Suppressor macrophage treated with lipopolysaccharide for 4 hours (primary cell): ENCODE results near the gene KIF3B.
"Not testable (repeated sequence)": the region's sequence is repeated elsewhere in the genome, so short reads cannot be mapped to it uniquely, and the experiment has no call there.

Source experiments
- DNase-seq: peaks from one replicate; pipeline ENCODE4 v3.0.0-alpha.2; 2020

KIF3B gene

DNA sequence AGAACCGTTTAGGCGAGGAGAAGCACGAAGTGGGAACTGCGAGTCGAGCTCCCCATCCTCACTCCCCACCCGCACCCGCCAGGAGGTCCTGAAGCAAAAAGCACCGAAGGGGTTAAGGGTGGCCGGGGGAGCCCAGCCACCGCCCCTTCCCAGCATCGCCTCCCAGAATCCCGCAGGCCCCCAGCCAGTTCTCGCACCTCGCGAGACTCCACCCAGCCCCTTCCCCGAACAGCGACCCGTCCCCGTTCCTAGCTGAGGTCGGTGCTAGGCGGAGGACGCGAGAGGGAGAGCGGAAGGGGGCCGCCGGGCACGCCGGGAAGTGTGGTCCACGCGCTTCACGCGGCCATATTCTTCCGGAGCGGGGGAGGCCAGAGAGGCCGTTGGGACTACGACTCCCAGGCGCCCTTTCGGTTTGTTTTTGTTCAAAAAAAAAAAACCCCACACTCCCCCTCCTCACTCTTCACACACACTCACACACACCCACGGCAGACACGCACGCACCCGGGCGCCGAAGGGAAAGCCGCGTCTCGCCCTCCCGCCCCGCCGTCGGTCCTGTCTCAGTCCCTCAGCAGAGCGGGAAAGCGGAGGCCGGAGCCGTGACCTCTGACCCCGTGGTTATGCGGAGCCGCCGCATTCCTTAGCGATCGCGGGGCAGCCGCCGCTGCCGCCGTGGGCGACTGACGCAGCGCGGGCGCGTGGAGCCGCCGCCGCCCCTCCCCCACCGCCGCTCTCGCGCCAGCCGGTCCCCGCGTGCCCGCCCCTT lies 80.6 kb downstream of the KIF3B start, which contains the start of gene ASXL1:
ASXL1 (plus strand) TSS at position 463 of the 763 bp plus-strand sequence. CDS start 445 bp downstream, outside the sequence.
- DNase-seq: peak; percentile 96

DNA sequence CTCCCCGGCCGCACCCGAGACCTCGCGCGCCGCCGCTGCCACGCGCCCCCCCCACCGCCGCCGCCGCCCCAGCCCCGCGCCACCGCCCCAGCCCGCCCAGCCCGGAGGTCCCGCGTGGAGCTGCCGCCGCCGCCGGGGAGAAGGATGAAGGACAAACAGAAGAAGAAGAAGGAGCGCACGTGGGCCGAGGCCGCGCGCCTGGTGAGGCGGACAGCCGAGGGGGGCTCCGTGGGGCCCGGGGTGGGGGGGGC lies 81.1 kb downstream of the KIF3B start:
- DNase-seq: no peak

DNA sequence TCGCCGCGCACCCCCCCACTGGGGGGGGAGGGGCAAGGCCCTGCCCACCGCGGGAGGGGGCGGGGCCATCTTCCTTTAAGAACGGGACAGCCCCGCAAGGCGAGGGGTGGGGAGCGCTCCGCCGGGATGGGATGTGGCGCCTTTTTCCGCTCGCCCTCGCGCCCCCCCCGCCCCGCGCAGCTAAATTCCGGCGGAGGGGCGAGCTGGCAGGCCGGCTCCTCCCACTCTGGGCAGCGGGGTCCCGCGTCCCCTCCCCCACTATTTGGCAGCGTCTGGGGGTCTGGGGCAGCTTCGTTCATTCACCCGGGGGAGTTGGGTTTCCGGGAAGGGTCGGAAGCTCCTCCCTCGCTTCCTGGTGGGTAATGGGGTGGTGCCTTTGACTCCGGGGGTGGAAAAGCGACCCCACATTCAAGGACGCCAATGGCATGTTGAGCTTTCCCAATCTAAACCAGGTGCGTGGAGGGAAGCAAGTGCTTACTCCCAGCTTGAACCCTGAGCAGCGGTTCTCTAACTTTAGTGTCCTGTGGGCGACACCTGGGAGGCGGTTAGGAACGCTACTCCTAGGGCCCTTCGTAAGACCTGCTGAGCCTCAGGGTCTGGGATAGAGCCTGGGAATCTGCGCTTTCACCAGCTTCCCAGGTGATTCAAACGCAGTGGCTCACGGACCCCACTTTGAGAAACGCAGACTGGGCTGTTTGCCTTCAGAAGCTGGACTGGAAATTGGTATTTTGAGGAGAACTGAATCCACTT lies 81.6 kb downstream of the KIF3B start:
- DNase-seq: peak; percentile 62

DNA sequence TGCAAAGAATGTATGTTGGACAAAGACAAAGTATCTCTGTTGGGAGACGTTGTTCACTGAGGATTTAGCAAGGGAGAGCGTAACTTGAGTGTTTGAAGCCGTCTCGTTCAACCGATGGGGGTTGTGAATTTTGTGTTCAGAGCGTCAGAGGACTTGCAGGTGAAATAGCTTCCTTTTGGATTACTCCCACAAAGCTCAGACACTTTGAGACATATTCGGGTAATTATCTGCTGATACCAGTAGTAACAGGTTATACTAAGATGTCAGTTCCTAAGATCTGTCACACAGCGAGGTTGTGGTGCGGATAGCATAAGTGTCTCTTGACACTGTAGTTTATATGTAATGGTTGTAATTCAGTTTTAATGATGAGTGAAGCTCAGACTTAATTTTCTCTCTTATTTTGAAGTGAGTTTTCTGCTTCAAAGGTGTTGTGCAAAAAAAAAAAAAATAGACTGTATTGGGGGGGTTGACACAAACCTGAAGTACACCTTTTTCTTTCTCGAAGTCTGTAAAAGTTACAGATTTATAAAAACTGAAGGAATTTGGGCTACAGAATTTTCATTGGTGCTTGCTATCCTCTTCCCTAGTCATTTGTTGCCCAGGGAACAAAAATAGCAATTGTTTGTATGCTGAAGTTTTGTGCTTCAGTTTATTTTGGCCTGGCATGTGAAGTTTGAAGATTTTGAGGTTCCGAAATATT lies 82.3 kb downstream of the KIF3B start:
- DNase-seq: no peak

DNA sequence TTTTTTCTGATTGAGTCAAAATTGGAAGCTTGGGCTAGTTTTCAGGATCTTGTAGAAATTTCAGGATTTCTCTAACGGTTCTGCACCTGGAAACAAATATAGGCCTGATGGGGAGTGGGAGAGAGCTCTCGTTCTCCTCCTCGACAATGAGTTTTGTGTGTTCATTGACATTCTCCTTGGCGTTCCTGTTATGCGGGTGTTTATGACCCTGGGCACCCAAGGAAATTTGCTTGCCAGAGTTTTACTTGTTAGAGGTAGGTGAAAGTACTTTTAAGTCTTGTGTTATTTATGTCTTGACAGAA lies 82.8 kb downstream of the KIF3B start:
- no peak for DNase-seq

DNA sequence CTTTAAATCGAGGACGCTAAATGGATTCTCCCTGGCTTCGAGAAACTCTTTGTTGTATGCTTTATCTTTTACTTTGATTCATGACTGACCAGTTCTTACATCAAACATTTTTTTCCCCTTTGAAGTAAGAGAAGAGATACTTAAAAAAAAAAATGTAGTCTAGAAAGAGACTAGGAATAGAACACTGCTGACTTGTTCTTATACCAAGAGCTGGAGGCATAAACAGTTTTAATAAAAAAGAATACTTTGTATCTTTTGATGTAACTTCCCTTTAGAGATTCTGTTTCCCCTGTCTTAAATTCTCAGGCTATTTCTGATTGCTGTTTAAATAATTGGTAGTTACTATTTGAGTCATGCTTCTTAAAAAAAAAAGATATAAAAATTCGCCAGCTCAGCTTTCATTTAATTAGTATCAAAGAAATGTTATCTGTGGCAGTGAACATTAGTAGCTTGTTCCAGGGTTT lies 85.5 kb downstream of the KIF3B start:
- DNase-seq: no peak

DNA sequence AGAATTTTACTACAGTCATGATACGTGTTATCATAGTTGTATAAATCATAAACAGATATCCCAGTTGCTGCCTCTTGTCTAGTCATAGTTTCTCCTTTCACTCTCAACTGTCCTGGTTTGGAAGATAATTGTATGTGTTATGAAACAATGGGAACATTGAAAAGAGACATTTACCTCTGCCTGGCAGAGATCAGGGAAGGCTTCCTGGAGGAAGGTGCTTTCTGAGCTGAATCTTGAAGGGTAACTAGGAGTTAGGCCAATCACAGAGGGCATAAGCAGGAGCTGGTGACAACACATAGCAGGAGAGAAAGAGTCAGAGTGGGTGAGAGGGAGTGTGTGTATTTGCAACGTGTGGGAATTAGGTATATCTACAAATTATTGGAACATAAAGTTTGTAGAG lies 86.0 kb downstream of the KIF3B start:
- DNase-seq: no peak

DNA sequence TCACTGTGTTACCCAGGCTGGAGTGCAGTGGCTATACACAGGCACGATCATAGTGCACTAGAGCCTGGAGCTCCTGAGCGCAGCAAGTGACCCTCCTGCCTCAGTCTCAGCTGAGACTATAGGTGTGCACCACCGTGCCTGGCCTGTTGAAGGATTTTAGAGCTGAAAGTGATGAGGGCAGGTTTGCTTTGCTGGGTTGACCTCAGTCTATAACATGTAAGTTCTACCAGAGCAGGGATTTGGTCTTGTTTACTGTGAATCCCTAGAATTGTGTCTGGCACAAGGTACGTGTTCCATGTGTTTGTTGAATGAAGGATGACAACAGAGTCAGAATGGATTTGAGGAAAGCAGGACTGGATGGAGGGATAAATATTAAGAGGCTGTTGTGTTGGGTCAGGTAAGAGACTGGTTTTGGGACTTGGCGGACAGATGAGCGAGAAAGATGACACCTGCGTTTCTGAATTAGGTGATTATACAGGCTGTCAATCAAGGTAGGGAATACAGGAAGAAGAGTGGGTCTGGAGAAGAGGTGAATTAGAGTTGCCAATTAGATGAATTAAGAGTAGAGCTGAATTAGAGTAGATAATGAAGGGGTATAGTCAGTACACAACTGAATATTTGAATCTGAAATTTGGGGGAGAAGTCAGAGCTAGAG lies 87.2 kb downstream of the KIF3B start:
- DNase-seq: no peak

DNA sequence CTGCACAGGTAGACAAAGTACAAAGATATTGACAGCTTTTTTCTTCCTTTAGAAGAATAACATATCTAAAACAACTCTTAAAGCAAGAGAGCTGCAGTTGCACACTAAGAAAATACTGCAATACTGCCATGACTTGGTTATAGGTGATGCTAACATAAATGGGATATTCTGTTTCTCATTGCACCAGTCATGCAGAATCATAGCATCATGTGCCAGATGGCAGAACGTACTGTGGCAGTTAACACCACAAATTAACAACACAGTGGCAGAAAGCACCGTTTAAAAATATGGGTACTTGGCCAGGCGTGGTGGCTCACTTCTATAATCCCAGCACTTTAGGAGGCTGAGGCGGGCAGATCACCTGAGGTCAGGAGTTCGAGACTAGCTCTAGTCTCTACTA lies 88.1 kb downstream of the KIF3B start:
- no peak for DNase-seq

DNA sequence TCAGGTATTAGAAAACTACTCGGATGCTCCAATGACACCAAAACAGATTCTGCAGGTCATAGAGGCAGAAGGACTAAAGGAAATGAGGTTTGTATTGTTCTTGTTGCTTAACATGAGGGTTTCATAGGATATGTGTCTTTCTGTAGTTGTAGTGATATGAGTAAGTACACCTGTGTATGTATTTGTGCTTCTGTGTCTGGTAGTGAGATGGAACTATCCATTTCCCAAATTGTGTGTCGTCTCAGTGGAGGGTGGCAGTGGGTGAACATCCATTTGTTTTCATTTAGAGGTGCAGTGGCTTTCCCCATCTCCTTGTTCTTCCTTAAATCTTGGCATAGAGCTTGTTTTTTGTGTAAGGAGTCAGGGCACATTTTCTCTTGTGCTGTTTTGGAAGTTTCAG lies 88.9 kb downstream of the KIF3B start:
- no peak for DNase-seq

DNA sequence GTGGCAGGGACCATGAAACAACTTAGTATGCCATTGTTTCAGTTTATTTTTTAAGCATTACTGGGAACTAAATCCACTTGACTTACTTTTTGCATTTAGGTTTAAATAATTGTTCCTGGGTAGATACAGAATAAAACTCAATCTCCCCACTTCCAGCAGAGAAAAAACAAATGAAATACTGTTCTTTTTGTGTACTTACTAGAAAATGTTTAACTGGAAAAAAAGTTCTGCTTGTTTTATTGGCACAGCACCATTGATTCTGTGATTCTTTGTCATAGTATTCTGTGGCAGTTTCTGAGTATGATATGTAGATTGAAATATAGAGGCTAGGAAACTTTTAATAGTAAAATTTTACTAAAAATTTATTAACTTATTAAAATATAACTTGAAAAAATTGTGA lies 90.9 kb downstream of the KIF3B start:
- no peak for DNase-seq

DNA sequence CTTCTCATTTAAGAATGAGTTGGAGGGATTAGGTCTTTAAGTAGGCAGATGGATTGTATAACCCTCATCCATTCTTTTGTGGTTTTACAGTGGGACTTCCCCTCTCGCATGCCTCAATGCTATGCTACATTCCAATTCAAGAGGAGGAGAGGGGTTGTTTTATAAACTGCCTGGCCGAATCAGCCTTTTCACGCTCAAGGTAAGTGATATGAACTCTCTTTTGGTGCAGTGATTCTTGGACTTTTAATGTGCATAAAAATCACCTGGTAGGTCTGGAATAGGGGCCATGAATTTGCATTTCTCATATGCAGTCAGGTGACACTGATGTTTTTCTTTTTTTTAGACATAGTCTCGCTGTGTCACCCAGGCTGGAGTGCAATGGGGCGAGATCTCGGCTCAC lies 91.5 kb downstream of the KIF3B start:
- DNase-seq: peak; percentile 31

DNA sequence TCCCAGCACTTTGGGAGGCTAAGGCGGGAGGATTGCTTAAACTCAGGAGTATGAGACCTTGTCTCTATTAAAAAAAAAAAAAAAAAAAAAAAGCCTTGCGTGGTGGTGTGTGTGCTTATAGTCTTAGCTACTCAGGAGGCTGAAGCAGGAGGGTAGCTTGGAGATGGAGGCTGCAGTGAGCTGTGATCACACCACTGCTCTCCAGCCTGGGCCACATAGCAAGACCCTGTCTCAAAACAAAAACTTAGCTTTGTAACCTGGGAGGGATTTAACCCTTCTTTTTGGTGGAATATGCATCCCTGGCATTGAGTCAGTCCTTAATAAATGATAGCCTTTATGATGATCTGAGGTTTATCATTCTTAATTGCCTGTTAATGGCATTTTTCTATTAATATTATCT lies 93.4 kb downstream of the KIF3B start:
- no peak for DNase-seq

DNA sequence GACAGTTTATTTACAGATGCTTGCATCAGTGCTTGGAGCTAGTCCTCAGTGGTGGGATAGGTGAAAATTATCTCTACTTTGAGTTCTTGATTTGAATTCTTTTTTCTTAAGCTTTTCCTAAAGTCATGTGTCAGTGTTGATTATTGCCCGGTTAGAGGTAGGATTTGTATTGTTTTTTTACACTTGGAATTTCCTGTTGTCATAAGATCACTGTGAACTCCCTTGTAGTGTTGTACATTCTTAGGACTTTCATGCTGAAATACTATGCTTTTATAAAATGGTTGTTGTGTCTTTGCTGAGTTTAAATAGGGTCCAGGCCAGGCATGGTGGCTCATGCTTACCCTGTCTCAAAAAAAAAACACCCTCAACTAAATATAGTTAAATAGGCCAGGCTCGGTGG lies 101.0 kb downstream of the KIF3B start:
- DNase-seq: no peak

DNA sequence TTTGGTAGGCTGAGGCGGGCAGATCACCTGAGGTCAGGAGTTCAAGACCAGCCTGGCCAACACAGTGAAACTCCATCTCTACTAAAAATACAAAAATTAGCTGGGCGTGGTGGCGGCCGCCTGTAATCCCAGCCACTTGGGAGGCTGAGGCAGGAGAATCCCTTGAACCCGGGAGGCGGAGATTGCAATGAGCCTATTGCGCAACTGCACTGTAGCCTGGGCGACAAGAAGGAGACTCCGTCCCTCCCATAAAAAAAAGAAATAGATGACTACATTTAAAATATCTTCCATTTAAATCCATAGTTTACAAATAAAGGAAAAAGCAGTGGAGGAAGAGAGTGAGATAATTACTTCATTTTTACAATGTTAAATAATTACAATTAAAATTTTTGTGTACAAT lies 102.6 kb downstream of the KIF3B start:
- not testable (repeated sequence) for DNase-seq

DNA sequence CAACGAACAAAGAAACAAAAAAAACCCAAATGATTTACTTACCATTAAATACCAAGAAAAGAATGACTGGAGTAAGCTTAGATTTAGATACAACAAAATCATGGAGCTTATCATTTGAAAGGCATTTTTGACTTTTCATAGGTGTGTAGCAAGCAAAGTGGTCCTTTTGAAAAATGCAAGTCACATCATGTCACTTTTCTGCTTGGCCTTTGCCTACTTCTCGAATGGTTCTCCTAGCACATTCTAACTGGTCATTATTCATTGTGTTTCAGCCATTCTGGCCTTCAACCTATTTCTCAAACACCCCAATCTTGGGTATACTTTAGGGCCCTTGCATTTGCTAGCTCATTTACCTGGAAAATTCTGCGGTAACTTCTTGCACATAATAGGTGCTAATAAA lies 103.3 kb downstream of the KIF3B start:
- DNase-seq: no peak

DNA sequence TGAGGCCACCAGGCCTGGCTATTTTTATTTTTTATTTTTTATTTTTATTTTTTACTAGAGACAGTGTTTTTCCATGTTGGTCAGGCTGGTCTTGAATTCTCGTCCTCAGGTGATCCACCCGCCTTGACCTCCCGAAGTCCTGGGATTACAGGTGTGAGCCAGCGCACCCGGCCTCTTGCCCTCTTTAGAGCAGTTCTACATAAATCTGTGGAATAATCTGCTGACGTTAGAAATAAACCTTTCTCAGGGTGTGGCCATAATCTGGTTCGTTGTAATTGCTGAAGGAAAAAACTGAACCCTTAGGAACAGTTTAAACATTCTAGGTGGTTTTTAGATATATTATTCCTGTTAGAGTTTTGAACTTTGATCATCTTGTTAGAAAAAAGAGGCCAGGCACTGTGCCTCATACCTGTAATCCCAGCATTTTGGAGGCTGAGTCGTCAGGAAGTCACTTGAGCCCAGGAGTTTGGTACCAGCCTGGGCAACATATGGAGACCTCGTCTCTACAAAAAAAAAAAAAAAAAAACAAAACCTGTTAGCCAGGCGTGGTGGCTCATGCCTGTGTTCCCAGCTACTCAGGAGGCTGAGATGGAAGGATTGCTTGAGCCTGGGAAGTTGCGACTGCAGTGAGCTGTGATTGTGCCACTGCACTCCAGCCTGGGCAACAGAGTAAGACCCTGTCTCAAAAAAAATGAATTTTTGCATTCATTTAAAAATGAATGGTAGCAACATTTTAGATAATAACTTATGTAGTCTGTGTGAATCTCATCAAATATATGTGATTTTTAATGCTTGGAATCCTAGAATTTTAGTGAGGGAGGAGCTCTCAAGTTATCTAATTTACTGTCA lies 104.9 kb downstream of the KIF3B start:
- DNase-seq: no peak

DNA sequence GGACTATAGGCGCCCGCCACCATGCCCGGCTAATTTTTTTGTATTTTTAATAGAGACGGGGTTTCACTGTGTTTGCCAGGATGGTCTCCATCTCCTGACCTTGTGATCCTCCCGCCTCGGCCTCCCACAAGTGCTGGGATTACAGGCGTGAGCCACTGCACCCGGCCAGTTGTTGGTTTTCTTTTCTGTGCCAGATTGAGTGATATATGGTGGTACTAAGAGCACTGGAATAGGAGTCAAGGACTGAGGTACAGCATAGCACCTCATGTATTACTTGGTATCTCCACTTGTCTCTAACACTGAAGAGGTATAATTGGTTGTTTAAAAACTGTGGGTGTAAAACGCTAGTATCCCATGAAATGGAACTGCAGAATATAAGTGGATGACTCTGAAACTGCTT lies 106.0 kb downstream of the KIF3B start:
- not testable (repeated sequence) for DNase-seq
